Cerebellar cortex (tissue), 1 donor: ENCODE measurements around the gene TAC4.
A peak's percentile ranks its signal among the peaks of the same experiment; 100 is the strongest.

ENCODE experiments used
- DNase-seq: peaks from one replicate; pipeline ENCODE4 v3.0.0-alpha.2; 2015; ENCODE audit warnings: low spot score

TAC4 gene

DNA sequence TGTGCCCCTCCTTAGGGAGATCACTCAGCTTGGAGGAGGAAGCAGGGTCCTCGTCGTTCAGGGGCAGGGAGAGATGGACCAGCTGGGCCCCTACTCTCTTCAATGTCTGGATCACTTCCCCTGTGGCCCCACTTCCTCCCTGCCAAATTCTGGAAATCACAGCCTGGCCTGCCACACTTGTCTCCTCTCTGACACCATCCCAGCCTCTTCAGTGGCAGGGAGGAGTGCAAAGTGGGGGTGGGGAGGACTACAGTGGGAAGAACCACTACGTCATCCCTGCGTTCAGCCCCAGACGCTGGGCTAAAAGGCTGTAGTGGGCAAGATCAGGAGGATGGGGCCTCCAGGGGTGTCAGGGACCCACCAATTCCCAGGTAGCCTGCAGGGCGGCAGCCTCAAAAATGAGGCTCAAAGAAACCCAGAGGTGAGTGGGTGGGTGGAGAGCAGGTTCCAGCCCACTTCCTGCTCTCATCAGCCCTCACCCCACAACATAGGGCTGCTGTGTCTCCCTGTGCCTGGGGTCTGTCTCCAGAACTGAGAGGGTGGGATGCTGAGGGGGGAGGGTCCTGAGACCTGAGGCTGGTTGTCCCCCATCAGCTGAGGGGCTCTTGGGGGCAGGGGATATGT lies 25.0 kb upstream of the TAC4 start:
- no peak for DNase-seq

DNA sequence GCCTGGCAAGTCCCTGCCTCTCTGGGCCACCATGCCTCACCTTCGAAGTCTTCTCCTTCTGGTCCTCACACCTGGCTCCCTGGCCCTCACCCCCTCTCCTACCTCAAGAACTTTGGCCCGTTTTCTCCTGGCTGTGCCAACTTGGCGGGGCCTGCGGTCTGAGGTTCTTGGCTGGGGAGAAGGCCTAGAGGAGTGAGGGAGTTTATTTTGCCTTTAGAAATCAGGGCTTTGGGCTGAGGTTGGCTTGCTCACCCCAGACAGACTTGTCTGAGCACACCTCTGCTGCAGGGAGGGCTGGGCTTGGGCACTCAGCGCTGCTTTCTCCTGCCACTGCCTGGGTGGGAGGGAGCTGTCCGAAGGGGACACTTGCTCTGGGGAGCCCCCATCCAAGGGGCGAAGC lies 23.3 kb upstream of the TAC4 start:
- DNase-seq = no peak

DNA sequence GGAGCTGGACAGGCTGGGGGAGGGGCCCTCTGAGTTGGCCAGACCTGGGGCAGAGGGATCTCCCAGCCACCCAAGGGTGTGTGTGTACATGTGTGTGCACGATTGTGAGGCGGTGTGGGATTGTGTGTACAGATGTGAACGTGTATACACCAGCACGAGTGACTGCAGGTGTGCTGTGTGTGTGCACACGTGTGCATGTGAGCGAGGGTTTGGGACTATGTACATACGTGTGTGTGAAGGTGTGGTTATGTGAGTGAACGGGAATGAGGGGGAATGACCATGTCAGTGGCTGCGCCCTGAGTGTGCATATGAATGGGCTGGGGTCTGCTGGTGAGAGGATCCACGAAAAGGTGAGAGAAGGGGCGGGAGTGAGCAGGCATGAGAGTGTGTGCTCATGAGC lies 22.4 kb upstream of the TAC4 start:
- no peak for DNase-seq

DNA sequence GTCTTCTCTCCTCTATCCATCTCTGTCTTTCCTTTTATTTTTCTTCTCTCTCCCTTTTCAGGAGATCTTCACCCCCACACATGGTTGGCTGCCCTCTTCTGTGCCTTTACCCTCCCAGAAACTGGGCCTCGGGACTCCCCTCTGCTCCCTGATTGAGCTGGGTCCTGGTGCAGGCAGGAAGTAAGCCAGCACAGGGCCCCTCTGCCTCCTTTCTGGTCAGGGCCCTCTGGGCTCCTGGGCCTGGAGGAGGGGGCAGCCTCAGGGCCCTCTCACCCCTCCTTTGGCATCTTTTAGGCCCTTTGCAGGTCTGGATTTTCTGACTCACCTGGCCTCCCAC lies 21.1 kb upstream of the TAC4 start:
- no peak for DNase-seq

DNA sequence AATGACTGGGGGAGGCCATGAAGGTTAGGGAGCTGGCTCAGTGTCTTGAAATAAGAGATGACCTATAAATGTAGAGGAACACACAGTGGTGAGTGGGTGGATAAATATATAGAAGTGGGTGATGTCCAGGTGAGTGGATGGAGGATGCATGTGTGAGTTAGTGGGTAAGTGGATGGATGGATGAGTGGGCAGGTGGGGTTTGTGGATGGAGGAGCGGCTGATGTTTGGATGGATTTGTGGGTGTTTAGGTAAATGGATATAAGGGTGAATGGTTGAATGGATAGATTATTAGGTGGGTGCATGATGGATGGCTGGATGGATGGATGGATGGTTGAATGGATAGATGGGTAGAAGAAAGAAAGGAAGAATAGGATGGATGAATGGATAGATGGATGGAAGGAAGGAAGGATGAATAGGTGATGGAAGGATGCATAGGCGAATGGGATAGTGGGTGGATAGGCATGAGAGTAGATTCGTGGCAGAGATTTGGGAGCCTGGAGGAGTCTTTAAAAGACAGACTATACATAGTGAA lies 19.1 kb upstream of the TAC4 start:
- no peak for DNase-seq

DNA sequence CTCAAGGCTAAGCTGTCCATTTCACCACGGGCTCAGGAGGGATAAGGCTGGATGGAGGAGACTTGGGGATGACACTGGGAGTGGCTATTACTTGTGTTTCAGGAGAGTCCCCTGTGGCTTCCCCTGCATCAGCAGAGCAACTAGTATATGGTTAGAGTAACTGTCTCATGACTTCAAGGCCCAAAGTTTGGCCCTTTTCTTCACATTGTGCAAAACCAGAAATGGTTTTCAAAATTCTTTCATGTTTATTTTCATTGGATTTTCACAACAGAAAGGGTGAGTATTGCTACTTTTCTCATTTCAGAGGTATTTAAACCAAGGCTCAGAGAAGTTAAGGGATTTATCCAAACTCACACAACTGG lies 18.1 kb upstream of the TAC4 start:
- DNase-seq = no peak

DNA sequence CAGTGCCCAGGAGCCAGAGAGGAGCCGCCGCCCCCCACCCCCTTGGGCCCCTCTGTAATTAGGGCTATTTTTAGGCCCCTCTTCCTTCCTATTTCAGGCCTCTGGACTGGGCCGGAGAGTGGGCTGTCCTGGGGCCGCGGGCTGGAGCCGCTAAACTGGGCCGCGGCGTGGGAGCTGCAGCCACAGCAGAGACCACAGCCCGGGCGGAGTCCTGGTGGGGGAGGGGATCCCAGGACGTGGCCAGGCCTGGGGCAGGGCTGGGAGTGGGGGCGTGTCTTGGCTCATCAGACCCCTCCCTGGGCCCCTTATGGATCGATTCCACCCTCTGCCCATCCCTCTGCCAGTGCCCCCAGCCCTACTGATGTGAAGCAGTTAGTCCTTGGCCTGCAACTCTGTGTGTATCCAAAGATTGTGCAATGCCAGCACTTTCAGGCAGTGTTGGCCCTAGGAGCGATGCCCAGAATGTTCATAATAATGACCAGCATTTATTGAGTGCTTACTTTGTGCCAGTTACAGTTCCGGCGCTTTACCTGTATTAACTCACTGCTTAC lies 15.0 kb upstream of the TAC4 start:
- no peak for DNase-seq

DNA sequence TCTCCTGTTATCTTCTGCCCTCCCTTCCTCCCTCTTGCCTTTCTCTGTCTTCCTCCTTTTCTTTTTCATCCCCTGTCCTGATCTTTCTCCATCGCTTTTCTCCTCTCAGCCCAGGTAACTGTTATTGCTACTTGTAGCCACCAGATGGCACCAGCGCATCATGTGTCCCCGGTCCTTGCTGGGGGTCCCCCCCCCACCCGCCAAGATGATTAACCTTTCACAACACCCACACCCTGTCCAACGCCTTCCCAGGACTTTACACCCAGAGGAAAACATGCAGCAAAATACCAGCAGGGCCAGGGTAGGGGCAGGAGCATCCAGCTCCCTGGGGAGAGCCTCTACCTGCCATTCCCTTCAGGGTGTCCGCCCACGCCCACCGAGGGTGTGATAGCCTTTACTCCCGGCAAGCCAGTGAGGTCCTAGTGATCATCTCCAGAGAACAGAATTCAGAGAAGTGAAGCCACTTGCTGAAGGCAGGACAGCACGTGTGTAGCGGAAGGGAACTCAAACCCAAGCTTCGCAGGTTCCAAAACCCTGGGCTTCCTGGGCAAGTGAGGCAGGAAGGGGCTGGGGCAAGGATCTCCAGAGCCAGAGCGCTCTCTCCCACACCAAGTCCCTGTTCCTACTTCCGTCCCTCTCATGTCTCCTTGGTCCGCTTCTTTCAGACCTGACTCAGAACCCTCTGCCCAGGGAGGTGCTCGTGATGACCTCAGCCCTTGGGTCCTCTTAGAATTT lies 13.4 kb upstream of the TAC4 start:
- DNase-seq = peak; percentile 76

DNA sequence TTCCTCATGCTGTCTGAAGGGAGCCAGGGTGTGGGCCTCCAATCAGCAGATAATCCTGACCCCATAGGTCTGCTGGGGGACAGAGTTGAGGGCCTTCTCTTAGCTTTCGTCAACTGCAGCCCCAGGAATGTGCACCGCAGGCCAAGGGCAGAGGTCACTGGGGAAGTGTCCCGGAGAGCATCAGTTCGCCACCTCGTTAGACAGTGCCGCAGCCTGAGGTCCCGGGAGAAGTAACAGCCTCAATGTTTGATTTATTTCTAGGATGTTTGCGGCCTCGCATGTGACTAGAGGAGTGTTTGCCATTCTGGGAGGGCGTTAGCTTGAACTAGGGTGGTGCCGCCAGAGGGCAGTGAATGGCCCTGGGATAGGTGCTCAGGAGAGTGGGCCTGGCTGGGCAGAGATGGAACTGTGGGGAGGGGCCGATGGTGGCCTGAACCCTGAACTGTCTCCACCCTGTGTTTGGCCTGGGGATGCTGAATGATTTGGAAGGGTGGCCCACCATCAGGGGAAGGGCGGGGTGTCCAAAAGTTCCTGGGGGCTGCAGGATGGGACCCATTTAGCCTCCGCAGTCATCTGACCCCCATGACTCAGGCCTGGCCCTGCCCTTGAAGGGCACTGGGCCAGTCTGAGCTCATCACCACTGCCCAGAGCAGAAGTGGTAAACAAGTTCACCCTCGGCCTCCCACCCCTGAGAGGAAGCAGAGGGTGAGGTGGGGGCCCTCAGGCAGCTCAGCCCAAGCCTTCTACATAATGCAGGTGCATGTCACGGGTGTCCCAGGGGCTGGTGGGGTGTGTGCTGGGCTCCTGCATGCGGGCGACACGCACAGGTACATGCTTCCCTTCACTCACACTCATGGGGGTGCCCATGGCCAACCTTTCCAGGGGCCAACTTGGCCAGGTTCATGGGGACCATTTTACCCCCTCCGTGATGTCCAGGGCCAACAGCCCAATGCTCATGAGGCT lies 12.4 kb upstream of the TAC4 start:
- DNase-seq = no peak

DNA sequence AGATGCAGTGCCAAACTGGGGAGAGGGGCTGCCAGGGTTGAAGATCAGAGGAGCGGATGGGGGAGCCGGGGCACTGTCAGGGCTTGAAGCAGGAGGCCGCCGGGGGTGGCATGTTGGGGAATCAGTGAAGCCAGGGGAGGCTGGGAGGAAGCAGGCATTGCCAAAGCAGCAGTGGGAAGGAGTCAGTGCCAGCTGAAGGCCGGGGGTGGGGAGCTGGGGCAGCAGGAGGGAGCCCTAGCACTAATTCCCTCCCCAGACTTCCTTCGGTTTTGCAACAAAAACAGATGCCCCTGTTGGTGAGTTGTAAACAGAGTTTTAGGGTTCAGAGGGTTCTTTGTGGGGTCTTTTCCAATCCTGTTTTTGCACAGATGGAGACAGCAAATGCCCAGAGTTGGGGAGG lies 10.9 kb upstream of the TAC4 start:
- peak; percentile 68 for DNase-seq

DNA sequence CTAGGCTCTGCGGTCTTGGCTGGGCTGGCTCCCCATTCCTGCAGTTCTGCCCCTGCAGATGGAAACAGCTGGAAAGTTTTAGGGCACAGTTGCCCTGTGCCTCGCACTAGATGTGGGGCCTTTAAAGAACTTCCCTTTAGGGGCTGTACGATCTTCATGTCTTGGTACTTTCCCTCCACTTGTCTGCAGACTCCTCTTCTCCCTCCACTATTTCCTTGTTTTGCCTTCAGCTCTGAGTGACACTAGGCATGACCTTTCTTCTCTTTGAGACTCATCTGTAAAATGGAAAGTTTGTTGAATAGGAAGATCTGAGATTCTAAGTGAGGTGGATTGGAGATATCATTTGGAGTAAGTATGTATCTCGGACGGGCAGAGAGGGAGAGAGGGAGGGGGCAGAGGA lies 6.3 kb upstream of the TAC4 start:
- DNase-seq = no peak

DNA sequence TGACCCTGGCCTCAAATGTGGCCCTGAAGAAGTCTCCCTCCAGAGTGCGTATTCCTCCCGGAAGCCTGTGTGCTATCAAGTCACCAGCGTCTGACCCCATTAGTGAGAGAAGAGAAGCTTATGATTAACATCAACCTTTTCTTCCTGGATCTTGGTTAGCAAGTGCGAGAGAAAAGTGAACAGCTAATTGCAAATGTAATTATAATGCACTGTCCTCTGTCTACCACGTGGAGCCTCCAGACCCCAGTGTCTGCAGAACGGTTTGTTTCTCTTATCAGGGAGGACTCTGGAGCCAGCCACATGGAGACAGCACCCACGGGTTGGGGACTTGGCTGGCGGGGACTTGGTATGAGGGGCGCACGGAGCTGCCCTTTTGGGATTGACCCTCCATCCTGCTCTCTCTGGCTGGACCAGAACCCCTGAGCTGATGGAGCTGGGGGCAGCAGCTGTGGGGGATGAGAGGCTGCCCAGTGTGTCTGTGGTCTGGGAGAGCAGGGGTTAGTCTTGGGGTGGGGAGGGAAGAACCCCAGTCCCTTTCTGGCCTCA lies 5.7 kb upstream of the TAC4 start:
- DNase-seq = no peak

DNA sequence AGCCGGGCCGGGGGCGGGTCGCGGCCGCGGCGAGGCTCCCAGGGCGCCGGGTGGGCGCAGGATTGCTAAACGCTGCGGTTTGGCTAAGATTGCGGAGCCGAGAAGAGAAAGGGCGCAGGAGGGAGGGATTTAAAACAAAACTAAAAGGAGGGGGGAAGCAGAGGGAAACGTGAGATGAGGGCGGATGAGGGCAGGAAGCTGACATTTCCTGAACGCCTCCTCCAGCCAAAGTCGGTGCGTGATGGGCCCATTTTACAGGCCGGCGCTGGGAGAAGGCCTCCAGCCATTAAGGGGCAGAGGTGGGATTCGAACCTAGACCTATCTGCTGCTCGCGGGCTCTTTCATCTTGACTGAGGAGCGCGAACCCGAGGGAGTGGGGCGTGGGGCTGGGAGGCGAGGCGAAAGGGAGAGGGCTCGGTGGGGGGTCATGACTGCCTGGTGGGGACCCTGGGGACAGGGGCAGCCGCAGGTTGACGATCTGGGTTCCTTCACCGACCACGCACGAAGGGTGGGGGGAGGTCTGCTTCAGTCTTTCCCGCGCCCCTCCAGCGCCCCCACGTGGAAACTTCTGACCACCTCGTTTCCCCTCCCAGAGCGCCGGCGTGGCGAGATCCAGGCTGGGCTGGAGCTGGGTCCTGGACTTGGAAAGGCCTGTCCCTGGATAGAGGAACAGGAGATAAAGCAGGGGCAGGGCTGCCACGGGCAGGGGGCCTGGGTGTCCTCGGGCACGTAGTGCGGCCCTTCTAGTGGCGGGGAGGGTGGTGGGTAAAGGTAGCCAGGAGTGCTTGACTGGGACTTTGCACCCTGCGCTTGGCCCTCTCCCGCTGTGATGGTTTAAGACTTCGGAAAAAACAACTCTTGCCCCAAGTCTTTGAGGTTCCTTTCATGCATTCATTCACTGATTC lies 3.8 kb upstream of the TAC4 start:
- peak; percentile 48 for DNase-seq

DNA sequence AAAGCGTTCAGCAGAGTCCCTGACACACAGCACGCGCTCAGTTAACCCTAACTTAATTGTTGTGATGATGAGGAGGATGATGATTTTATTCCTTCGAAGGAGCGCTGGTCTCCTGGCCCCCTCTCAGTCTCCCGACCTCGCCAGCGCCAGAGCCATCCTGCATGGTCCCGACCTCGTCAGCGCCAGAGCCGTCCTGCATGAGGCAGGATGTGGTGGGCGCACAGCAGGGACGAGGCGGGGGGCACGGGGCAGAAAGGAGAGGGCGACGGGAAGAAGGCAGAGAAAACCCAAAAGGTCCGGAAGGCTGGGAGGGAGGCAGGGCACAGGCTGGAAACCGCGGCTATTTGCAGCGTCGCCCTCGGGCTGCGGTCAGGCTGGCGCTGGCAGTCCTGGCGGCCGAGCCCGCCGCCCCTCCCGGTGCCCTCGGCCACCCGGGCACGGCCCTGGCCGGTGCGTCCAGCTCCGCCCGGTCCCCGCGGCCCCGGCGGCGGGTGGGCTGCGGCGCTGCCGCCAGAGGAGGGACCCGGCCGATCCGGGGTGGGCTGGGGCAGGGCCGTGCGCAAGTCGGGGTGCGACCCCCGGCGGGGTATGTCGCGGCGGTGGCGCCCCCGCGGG lies 3.0 kb upstream of the TAC4 start:
- DNase-seq = no peak

DNA sequence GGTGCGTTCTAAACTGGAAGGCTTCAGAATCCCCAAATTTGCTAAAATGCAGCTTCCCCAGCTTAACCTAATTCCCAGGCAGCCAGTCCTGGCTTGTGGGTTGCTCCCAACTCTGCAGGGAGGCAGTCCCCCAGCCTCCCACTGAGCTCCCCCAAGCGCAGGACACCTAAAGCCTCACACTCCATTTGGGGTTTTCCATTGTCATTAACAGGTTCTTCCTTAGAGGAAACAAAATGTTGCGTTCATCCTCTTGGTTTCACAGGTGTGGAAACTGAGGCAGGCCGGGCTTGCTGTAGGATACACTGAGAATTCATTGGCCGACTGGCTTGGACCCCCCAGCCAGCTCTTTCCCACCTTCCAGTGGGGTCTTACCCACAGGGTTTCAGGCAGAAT lies 2.3 kb upstream of the TAC4 start:
- no peak for DNase-seq

DNA sequence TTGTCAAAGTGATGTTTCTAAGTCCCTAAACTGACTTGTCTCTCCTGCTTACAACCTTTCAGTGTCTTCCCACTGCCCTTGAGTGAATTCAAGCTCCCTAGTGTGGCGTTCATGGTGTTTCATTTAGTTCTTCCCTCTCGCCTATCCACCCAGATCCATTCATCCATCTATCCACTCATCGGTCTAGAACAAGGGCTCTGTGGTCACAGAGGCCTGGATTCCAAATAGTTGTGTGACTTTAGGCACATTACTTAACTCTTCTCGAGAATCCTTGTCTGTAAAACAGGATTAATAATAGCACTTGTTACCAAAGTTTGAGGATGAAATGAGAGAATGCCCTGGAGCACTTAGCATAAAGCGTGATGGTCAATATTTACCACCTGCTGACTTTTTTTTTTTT lies 870 bp upstream of the TAC4 start:
- no peak for DNase-seq

DNA sequence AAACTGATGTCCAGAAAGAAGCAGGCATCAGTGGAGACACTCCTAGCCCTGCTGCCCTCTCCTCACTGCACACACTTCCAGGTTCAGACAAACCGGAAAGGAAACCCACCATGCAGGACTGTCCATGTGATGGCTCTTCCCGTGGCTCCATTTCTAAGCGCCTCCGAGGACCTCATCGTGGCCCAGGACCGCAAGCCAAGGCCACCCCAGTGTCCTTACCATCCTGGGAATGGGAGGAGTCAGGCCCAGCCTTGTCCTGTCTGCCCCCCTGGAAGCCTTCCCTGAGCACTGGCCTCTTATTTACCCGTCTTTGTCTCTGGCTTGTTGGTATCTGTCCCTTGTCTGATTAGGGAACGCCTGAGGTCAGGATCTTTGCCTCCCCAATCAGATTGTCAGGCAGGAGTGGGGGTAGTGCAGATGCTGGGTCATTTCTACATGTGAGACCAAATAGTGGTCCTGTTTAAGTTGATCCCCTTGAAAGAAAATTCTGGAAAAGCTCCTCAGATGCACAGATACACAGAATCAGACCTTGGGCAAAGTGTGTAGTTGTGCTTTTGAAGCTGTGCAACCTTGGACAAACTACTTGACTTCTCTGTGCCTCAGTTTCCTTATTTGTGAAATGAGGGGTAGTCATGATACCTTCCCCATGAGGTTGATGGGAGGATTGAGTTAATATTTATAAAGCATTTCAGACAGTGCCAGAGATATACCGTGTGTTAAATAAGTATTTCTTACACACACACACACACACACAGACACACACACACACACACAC lies 744 bp downstream of the TAC4 start:
- DNase-seq = no peak

DNA sequence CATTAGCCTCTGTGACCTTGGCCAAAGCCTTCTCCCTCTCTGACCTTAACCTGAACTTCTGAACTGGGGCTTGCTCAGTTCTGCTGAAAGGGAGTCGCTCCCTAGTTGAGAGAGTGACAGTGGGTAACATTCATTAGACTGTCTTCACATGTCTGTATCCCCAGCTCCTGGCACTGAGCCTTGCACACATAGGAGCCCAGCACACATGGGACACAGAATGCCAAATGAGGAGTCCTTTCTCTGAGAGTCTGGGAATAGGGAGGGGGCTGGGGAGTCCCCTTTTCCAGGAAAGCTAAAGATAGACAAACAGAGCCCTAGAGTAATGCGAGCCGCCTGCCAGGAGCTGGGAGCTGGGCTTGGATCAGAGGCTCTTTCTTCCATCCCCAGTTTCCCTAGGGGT lies 2.5 kb downstream of the TAC4 start:
- DNase-seq = no peak

DNA sequence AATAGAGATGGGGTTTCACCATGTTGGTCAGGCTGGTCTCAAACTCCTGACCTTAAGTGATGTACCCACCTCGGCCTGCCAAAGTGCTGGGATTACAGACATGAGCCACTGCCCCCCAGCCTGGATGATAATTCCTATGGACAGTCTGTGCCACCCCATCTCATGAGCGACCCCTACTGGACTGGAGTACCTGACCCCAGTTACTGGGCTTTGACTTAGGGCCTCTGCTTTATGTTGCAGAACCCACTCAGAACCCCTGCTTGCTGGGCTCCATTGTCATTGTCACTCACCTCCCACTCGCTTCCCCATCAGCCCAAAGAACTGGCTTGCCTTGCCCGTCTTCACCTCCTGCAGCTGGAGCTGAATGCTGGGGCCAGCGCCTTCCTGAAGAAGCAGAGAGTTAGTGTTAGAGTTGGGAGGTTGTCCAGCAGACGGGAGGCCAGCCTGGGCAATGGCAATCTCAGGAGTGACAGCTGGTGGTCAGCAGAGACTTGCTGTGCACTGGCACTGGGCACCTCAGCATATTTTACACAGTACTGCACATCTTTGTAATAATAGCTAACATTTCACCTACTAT lies 4.0 kb downstream of the TAC4 start:
- no peak for DNase-seq

DNA sequence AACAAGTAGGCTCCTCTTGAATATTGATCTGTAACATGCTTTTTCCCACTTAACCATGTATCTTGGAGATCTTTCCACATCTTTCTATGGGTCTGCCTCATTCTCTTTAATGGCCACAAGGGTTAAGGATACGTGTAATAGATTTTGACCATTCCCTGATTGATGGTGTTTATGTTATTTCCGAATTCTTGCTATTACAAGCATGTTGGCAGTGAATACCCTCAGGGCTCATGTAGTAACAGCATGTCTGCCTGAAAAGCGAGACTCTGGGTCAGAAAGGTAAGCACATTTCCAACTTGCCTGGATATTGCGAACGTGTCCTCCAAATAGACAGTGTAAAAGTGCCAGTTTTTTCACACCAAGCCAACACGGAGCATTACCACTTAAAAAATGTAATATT lies 5.0 kb downstream of the TAC4 start:
- no peak for DNase-seq
